ENCODE results near the gene DCLK1. TPM values are rescaled to one million over a fixed set of nuclear protein-coding genes. Genes with fewer than 3 reads are reported as not detected.

DCLK1 gene
- total RNA-seq, 1 experiment from 2014 or later = 0.10 TPM

- TF ChIP-seq REST (IDR thresholded peaks at IDR 0.05; ENCODE audit: low read depth) (no peak), ATF3 (IDR thresholded peaks at IDR 0.05) (no peak)
These were observed 370.4 kb downstream of the DCLK1 start (continued) for GRCh38 chr13:35760735-35761281.

GRCh38 chr13:35747594-35747993 lies 383.6 kb downstream of the DCLK1 start:
- Histone ChIP-seq H4K20me1 (ENCODE audit: insufficient read depth) (no peaks in the 10 kb centered on the region), H3K4me3 (replicated peaks in 1 of 2; ENCODE audit: low read depth in 1 of 2, low read length in 2 of 2) (no peak overlapping the region), H3K27ac (ENCODE audit: low read depth, low read length) (no peak overlapping the region), H2AFZ (ENCODE audit: low read depth, low read length, poor library complexity, severe bottlenecking) (no peak overlapping the region), H3K27me3 (ENCODE audit: insufficient read depth, low read length) (peaks cover 5% of the 10 kb centered on the region), H3K9me3 (ENCODE audit: control insufficient read depth in 1 of 2, insufficient read depth in 1 of 2, low read depth in 1 of 2, low read length in 2 of 2) (no peaks in the 10 kb centered on the region), H3K9me2 (ENCODE audit: insufficient read depth) (no peaks in the 10 kb centered on the region), H3K36me3 (ENCODE audit: control insufficient read depth in 1 of 2, insufficient read depth in 2 of 2, low read length in 2 of 2) (no peaks in the 10 kb centered on the region), H3K4me1 (ENCODE audit: control insufficient read depth in 1 of 2, insufficient read depth in 2 of 2, low read length in 2 of 2) (no peaks in the 10 kb centered on the region), H3K4me2 (ENCODE audit: low read length) (no peak overlapping the region), H3K9ac (ENCODE audit: low read length) (no peak overlapping the region), H3K79me2 (ENCODE audit: insufficient read depth, low read length) (no peaks in the 10 kb centered on the region)
- ChIA-PET POLR2A (no interaction called here), CTCF (no interaction called here), RAD21 (ENCODE audit: low non-redundant PET in 1 of 2, low total read pairs in 2 of 2, uncharacterized antibody in 2 of 2, unreplicated experiment in 2 of 2) (no interaction called here)
- no TSS peak for BruUV-seq (replicated peaks)
- no peak for DNase-seq (ENCODE audit: low read depth, low spot score)
- TF ChIP-seq EZH2phosphoT487 (IDR thresholded peaks at IDR 0.05; ENCODE audit: borderline replicate concordance) (no peak), ZNF274 (IDR thresholded peaks at IDR 0.05; ENCODE audit: low read depth, low read length) (no peak), CBX3 (IDR thresholded peaks at IDR 0.05; ENCODE audit: low read depth) (no peak), ATF3 (IDR thresholded peaks at IDR 0.05) (no peak), JUND (IDR thresholded peaks at IDR 0.05) (no peak), RAD21 (IDR thresholded peaks at IDR 0.05; ENCODE audit: low read depth) (no peak), TCF7L2 (IDR thresholded peaks at IDR 0.05; ENCODE audit: borderline replicate concordance, extremely low read depth, insufficient read depth, insufficient read length) (no peak), SIN3A (IDR thresholded peaks at IDR 0.05; ENCODE audit: low read depth) (no peak), POLR2A (IDR thresholded peaks at IDR 0.05; ENCODE audit: borderline replicate concordance, extremely low read depth, insufficient read depth, insufficient read length) (no peak), CTCF (IDR thresholded peaks at IDR 0.05 in 2 of 3, conservative IDR thresholded peaks at IDR 0.05 in 1 of 3; ENCODE audit: borderline replicate concordance in 1 of 3, insufficient read depth in 1 of 3, low read depth in 2 of 3, low read length in 2 of 3) (no peak), MAX (IDR thresholded peaks at IDR 0.05) (no peak)
- ATAC-seq = no peak
- intact Hi-C loops (cut with micrococcal nuclease) = no loop called here
